GM12872 (cell line): ENCODE data around the gene DUSP10.

Experiments used
- CTCF ChIP-seq: IDR thresholded peaks from 3 replicates; pipeline ENCODE4 v1.5.1; 2011; ENCODE audit warnings: low read depth, mild to moderate bottlenecking, low read length, moderate library complexity; ENCODE audit not compliant: insufficient read depth

Gene DUSP10

GRCh38 chr1:221694109-221694508 lies 47.8 kb downstream of the DUSP10 start:
- no peak for TF ChIP-seq CTCF

- peak; percentile 29; the same call in 1 of the 3 replicates for TF ChIP-seq CTCF
These were observed 48.8 kb downstream of the DUSP10 start for GRCh38 chr1:221693087-221693486.

GRCh38 chr1:221692643-221693042 lies 49.2 kb downstream of the DUSP10 start:
- TF ChIP-seq CTCF: no peak

GRCh38 chr1:221691261-221691660 lies 50.6 kb downstream of the DUSP10 start:
- TF ChIP-seq CTCF: no peak

GRCh38 chr1:221690858-221691257 lies 51.0 kb downstream of the DUSP10 start:
- TF ChIP-seq CTCF: no peak

- no peak for TF ChIP-seq CTCF
These were observed 52.8 kb downstream of the DUSP10 start for GRCh38 chr1:221689138-221689537.

- TF ChIP-seq CTCF: no peak
These were observed 53.4 kb downstream of the DUSP10 start for GRCh38 chr1:221688488-221688843.
